Measurements from ENCODE around the gene BRD9. TPM values are rescaled to one million over a fixed set of nuclear protein-coding genes. Genes with fewer than 3 reads are reported as not detected.

The BRD9 gene
- total RNA-seq, 2 donors from 2014 or later: 58.2 to 67.9 TPM

GRCh38 chr5:888638-889035 lies 4.0 kb downstream of the BRD9 start:
- Mint-ChIP-seq H3K27me3 (ENCODE audit: insufficient read depth) (no peaks in the 10 kb centered on the region), H3K27ac (no peak overlapping the region), H3K4me1 (peaks cover 10% of the 10 kb centered on the region), H3K9me3 (no peaks in the 10 kb centered on the region), H3K36me3 (ENCODE audit: low read depth) (peaks cover 78% of the 10 kb centered on the region), H3K4me3 (no peak overlapping the region)
- Histone ChIP-seq H3K27ac (ENCODE audit: low read depth, low read length) (no peak overlapping the region), H3K36me3 (ENCODE audit: control insufficient read depth, insufficient read depth, low read length) (peaks cover 76% of the 10 kb centered on the region), H3K4me3 (ENCODE audit: low read length) (no peak overlapping the region), H3K9ac (ENCODE audit: extremely low read depth, low read length, poor library complexity, severe bottlenecking) (no peak overlapping the region), H3K4me1 (ENCODE audit: control insufficient read depth, insufficient read depth, low read length) (peaks cover 4% of the 10 kb centered on the region), H3K9me3 (ENCODE audit: control insufficient read depth, low read length) (no peaks in the 10 kb centered on the region), H3K27me3 (ENCODE audit: control insufficient read depth, insufficient read depth, low read length, poor library complexity, severe bottlenecking) (no peaks in the 10 kb centered on the region)
- no peak for DNase-seq
- TF ChIP-seq CTCF (conservative IDR thresholded peaks at IDR 0.05): no peak
- whole genome bisulfite sequencing, 2 experiments (ENCODE audit: insufficient coverage in 1 of 2, insufficient read length in 1 of 2): 95 to 97% methylated on average over 11 of the region's 11 CpGs

DNA sequence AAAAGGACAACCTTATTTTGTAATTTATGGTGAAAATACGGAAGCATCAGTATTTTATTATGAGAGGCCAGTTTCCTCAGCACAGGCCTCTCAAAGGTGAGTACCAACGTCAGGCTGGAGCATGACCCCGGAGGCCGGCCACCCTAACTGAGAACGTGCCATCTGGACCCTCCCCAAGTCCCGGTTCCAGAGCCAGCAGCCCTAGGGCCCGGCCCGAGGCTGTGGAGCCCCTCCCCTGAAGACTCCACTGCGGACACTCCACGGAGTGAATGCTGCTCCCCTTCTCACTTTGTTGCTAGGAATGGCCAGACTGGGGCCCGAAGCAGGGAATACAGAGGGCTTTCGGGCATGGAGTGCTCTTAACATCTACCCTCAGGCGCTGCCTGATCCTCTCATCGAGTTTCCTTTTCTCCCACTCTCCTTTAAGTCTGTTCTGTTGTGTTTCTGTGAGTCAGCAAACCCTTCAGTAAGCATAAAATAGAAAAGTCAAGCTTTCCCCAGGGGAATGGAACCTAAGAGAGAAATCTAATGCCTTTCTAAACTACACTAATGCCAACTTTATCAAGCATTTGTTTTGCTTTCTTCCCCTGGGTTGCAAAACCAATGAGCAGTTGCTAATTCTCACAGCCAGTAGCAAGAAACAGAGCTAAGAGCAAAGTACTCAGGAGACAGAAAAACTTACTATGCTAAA lies 4.5 kb downstream of the BRD9 start:
- Mint-ChIP-seq H3K27ac (no peak overlapping the region), H3K4me3 (no peak overlapping the region), H3K9me3 (no peaks in the 10 kb centered on the region), H3K27me3 (ENCODE audit: insufficient read depth) (no peaks in the 10 kb centered on the region), H3K36me3 (ENCODE audit: low read depth) (peaks cover 83% of the 10 kb centered on the region), H3K4me1 (peaks cover 6% of the 10 kb centered on the region)
- Histone ChIP-seq H3K4me3 (ENCODE audit: low read length) (no peak overlapping the region), H3K27ac (ENCODE audit: low read depth, low read length) (no peak overlapping the region), H3K36me3 (ENCODE audit: control insufficient read depth, insufficient read depth, low read length) (peaks cover 82% of the 10 kb centered on the region), H3K9ac (ENCODE audit: extremely low read depth, low read length, poor library complexity, severe bottlenecking) (no peak overlapping the region), H3K27me3 (ENCODE audit: control insufficient read depth, insufficient read depth, low read length, poor library complexity, severe bottlenecking) (no peaks in the 10 kb centered on the region), H3K4me1 (ENCODE audit: control insufficient read depth, insufficient read depth, low read length) (peaks cover 4% of the 10 kb centered on the region), H3K9me3 (ENCODE audit: control insufficient read depth, low read length) (no peaks in the 10 kb centered on the region)
- DNase-seq: no peak
- TF ChIP-seq CTCF (conservative IDR thresholded peaks at IDR 0.05): no peak
- WGBS, 2 experiments (ENCODE audit: insufficient coverage in 1 of 2, insufficient read length in 1 of 2): 95 to 96% methylated on average over 12 to 14 of the region's 14 CpGs

DNA sequence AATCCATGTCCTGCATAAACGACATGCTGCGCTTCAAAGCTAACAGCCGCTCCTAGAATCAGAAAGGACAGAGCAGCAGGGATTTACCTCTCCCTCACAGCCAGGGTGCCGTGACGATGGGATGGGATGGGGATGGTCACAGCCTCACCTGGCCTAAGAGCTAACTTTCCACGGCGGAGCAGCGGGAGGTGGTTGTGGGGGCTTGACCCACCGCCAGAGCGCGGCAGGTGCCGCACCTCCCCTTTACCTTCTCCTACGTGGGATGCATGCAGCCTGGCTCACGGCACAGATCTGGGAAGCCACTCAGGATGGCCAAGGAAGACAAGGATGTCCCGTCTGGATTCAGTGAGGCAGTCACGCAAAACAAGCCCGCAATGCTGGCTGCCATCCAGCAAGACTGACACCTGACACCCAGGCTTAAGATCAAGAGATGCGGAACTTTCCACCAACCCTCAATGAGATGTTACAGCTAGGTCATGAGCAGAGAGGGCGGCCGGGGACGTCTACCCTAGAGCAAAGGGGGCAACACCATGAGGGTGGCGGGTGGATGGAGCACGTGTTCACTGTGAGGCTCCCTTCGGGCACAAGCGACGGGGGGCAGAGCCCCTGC lies 5.8 kb downstream of the BRD9 start:
- Histone ChIP-seq H3K4me3 (ENCODE audit: low read length) (no peak overlapping the region), H3K27me3 (ENCODE audit: control insufficient read depth, insufficient read depth, low read length, poor library complexity, severe bottlenecking) (no peaks in the 10 kb centered on the region), H3K36me3 (ENCODE audit: control insufficient read depth, insufficient read depth, low read length) (peaks cover 94% of the 10 kb centered on the region), H3K27ac (ENCODE audit: low read depth, low read length) (no peak overlapping the region), H3K9me3 (ENCODE audit: control insufficient read depth, low read length) (no peaks in the 10 kb centered on the region), H3K4me1 (ENCODE audit: control insufficient read depth, insufficient read depth, low read length) (peaks cover 4% of the 10 kb centered on the region), H3K9ac (ENCODE audit: extremely low read depth, low read length, poor library complexity, severe bottlenecking) (no peak overlapping the region)
- DNase-seq: no peak
- H3K27ac Mint-ChIP-seq: no peak overlapping the region
- H3K9me3 Mint-ChIP-seq: no peaks in the 10 kb centered on the region
- H3K27me3 Mint-ChIP-seq (ENCODE audit: insufficient read depth): no peaks in the 10 kb centered on the region
- H3K4me3 Mint-ChIP-seq: no peak overlapping the region
- no peak for TF ChIP-seq CTCF (conservative IDR thresholded peaks at IDR 0.05)
- peaks cover 96% of the 10 kb centered on the region for H3K36me3 Mint-ChIP-seq (ENCODE audit: low read depth)
- WGBS, 2 experiments (ENCODE audit: insufficient coverage in 1 of 2, insufficient read length in 1 of 2): 96 to 100% methylated on average over 19 to 26 of the region's 26 CpGs
- peaks cover 6% of the 10 kb centered on the region for H3K4me1 Mint-ChIP-seq
